Psoas muscle (tissue), 8 donors: ENCODE data around the gene UBE3D. TPM values are rescaled to one million over a fixed set of nuclear protein-coding genes. Genes with fewer than 3 reads are reported as not detected.

ENCODE experiments used
- ATAC-seq, 4 donors: fragments of 200-7000 bp; cut with Tn5 transposase; one replicate each; pipeline ENCODE4 v1.9.1; 2020; ENCODE audit warnings: moderate library complexity in 3 of 4, mild to moderate bottlenecking in 2 of 4
- DNase-seq, 2 donors: peaks; one replicate each; pipeline ENCODE4 v3.0.0-alpha.2; 2020
- H3K27ac ChIP-seq: fragments of 200-600 bp; one replicate; pipeline ENCODE4 v1.8.0; 2022
- H3K27me3 ChIP-seq, 3 donors: fragments of 200-600 bp in 1 of 3; one replicate each; pipeline versions ENCODE4 v1.6.1 to v1.8.0; 2013 to 2022; ENCODE audit warnings: low read length in 2 of 3, mild to moderate bottlenecking in 2 of 3, moderate library complexity in 1 of 3; ENCODE audit not compliant: insufficient read depth in 3 of 3
- H3K36me3 ChIP-seq, 2 donors: fragments of 200-600 bp in 1 of 2; one replicate each; pipeline versions ENCODE4 v1.6.1 to v1.8.0; 2013 to 2022; ENCODE audit warnings: low read depth in 1 of 2, mild to moderate bottlenecking in 1 of 2, moderate library complexity in 1 of 2; ENCODE audit not compliant: insufficient read depth in 1 of 2
- H3K4me1 ChIP-seq: fragments of 200-600 bp; one replicate; pipeline ENCODE4 v1.8.0; 2022
- H3K4me3 ChIP-seq: fragments of 200-600 bp; one replicate; pipeline ENCODE4 v1.8.0; 2022; ENCODE audit warnings: mild to moderate bottlenecking
- H3K9me3 ChIP-seq: fragments of 200-600 bp; one replicate; pipeline ENCODE4 v1.8.0; 2022
- WGBS, 3 donors: extraction: QIAGEN DNeasy Blood & Tissue Kit; methylation state at CpG; one replicate each; pipeline versions ENCODE4 v1.1.6 to v1.1.7; 2013; 5-methylcytosine and 5-hydroxymethylcytosine counted together
- intact Hi-C, 2 donors: fragments of 100-400 bp; cut with DNase I; formaldehyde crosslinking; loops; one replicate each; pipeline versions ENCODE4 v1.11.0 to v1.14.2; 2022
- polyA plus RNA-seq, 3 donors: library from polyadenylated mRNA; stranded (reverse); fragments of 200-250 nt; gene quantifications; one replicate each; pipeline ENCODE4 v1.2.3, GENCODE V29; 2013
- total RNA-seq, 4 donors: library from RNA; stranded (reverse); fragmentation: NEBNext Ultra II Directional in 2 of 4; extraction: Animal tissue kit (Norgen Biotek cat#: 25700) in 2 of 4; gene quantifications; one replicate each; pipeline versions ENCODE4 v1.2.1 to v1.2.4, GENCODE V29; 2021 to 2023
- TF ChIP-seq, protein P1 (sequence below): fragments of 200-600 bp; IDR thresholded peaks from one replicate; pipeline ENCODE4 v1.8.0; 2022; ENCODE audit warnings: antibody characterized with exemption
- donor health status: healthy with polysubstance abuse.
- donor health status: DM: no; HTN: no; CAD: no; lungs with moderate emphysema.
- donor health status: Bipolar disorder and iron deficiency.
- donor health status: healthy.
- donor health status: DM: yes; HTN: yes; CAD: no.
- donor health status: DM: no; HTN: no; CAD: no.
- donor health status: DM: no; HTN: no; CAD: no.
- donor health status: DM: yes; HTN: yes; CAD: no.

The UBE3D gene
- total and polyA plus RNA-seq, 7 donors: 1.9 to 3.8 (median 2.2) TPM

DNA sequence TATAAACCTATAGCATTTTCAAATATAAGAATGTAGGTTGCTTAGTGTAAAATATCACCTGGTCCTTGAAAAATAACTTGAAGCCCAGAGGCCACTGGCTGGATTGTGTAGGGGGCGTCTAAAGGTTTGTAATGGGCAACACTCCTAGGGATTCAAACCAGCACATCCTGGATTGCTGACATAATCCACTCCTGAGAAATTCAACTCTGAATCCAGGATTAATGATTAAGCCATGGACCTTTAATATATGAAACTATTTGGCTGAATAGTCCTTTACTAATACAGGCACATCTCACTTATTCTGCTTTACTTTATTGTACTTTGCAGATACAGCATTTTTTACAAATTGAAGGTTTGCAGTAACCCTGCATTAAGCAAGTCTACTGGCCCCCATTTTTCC is 160.8 kb downstream of the UBE3D start:
- ATAC-seq: no peak
- no peaks in the 10 kb centered on the region for H3K9me3 ChIP-seq
- no peak for DNase-seq
- H3K4me3 ChIP-seq: no peak overlapping the region
- H3K27ac ChIP-seq: no peak overlapping the region
- intact Hi-C loops: no loop called here
- peaks cover 5% of the 10 kb centered on the region for H3K4me1 ChIP-seq
- TF ChIP-seq, protein P1, sequence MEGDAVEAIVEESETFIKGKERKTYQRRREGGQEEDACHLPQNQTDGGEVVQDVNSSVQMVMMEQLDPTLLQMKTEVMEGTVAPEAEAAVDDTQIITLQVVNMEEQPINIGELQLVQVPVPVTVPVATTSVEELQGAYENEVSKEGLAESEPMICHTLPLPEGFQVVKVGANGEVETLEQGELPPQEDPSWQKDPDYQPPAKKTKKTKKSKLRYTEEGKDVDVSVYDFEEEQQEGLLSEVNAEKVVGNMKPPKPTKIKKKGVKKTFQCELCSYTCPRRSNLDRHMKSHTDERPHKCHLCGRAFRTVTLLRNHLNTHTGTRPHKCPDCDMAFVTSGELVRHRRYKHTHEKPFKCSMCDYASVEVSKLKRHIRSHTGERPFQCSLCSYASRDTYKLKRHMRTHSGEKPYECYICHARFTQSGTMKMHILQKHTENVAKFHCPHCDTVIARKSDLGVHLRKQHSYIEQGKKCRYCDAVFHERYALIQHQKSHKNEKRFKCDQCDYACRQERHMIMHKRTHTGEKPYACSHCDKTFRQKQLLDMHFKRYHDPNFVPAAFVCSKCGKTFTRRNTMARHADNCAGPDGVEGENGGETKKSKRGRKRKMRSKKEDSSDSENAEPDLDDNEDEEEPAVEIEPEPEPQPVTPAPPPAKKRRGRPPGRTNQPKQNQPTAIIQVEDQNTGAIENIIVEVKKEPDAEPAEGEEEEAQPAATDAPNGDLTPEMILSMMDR: no peak
- H3K27me3 ChIP-seq: no peaks in the 10 kb centered on the region
- H3K36me3 ChIP-seq: no peaks in the 10 kb centered on the region
- 92 to 100% (median 92%) methylated on average over 1 of the region's 1 CpG for WGBS, 3 donors

DNA sequence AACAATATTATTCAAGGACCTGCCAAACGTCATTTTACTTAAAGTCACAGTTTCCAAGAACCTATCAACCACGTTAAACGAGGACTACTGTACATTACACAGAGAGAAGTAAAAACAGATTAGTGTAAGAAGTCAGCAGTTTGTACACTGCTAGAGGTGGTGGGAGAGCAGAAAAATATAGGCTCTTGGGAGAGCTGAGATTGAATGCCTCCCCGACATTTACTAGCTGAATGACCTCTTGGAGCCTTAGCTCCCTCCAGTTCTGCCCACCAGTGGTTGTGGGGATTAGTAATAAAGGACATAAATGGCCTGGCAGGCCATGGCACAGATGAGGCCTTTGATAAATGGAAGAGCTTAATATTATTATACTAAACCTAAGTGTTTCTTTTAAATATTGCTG is 161.4 kb downstream of the UBE3D start:
- TF ChIP-seq, protein P1: no peak
- WGBS, 3 donors: 88 to 93% (median 88%) methylated on average over 4 of the region's 4 CpGs
- H3K9me3 ChIP-seq: no peaks in the 10 kb centered on the region
- no peaks in the 10 kb centered on the region for H3K36me3 ChIP-seq
- no peaks in the 10 kb centered on the region for H3K27me3 ChIP-seq
- intact Hi-C loops: no loop called here
- no peak overlapping the region for H3K4me3 ChIP-seq
- H3K27ac ChIP-seq: no peak overlapping the region
- no peak for ATAC-seq
- no peaks in the 10 kb centered on the region for H3K4me1 ChIP-seq
- DNase-seq: no peak

DNA sequence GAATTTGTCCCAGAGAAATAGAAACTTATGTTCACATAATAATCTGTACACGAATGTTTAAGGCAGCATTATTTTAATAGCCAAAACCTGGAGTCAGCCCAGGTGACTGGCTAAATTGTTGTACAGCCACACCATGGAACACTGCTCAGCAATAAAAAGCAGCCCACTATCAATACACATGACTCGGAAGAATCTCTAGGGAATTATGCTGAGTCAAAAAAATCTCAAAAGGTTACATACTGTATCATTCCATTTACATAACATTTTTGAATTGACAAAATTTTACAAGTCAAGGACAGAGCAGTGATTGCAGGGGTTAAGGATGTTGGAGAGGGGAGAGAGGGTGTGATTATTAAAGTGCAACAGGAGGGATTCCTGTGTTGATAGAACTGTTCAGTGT is 163.4 kb downstream of the UBE3D start:
- intact Hi-C loops: no loop called here

DNA sequence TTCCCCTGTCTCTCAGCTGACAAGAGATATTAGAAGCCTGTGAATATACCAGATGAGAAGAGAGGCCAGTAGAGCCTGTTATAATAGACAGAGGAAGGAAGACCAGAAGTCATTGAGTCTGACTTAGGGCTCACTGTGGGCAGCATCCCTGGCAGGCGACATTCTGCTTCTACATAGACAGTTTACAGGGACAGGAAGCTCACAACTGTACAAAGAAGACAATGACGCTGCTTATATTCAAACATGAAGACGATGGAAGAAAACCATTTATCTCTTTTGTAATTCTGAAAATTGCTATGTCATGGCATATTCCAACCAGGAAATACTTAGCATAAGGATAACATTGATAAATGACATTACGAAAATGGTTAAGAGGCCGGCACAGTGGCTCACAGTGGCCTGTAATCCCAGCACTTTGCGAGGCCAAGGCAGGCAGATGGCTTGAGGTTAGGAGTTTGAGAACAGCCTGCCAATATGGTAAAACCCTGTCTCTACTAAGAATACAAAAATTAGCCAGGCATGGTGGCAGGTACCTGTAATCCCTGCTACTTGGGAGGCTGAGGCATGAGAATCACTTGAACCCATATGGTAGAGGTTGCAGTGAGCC is 170.9 kb downstream of the UBE3D start:
- ATAC-seq (no peak), DNase-seq (no peak)
- no peak overlapping the region for H3K4me3 ChIP-seq
- no peaks in the 10 kb centered on the region for H3K9me3 ChIP-seq
- intact Hi-C loops: no loop called here
- no peaks in the 10 kb centered on the region for H3K27me3 ChIP-seq
- WGBS, 3 donors: 92 to 98% (median 97%) methylated on average over 6 of the region's 6 CpGs
- H3K27ac ChIP-seq: no peak overlapping the region
- no peaks in the 10 kb centered on the region for H3K36me3 ChIP-seq
- no peaks in the 10 kb centered on the region for H3K4me1 ChIP-seq
- TF ChIP-seq, protein P1: no peak

More for the DNA sequence above, 163.4 kb downstream of the UBE3D start:
- H3K27me3 ChIP-seq: no peaks in the 10 kb centered on the region
- H3K36me3 ChIP-seq: no peaks in the 10 kb centered on the region
- H3K4me3 ChIP-seq: no peak overlapping the region
- DNase-seq (no peak), ATAC-seq (no peak)
- TF ChIP-seq, protein P1: no peak
- no peaks in the 10 kb centered on the region for H3K9me3 ChIP-seq
- 55 to 72% (median 61%) methylated on average over 2 of the region's 2 CpGs for WGBS, 3 donors
- no peaks in the 10 kb centered on the region for H3K4me1 ChIP-seq
- no peak overlapping the region for H3K27ac ChIP-seq
